Epithelial cell of esophagus (primary cell): ENCODE data around the gene IL17RB.

Experiments
- DNase-seq: peaks from one replicate; pipeline ENCODE4 v3.0.0; 2010; ENCODE audit warnings: low read depth
- H3K4me3 ChIP-seq: 2 replicates; pipeline ENCODE4 v1.5.1; 2011; ENCODE audit warnings: mild to moderate bottlenecking, low read length, control low read depth
- CTCF ChIP-seq: IDR thresholded peaks from 2 replicates; pipeline ENCODE4 v1.5.1; 2011; ENCODE audit warnings: low read depth, mild to moderate bottlenecking, low read length, control low read depth, inconsistent platforms; ENCODE audit not compliant: insufficient read depth; ENCODE audit errors: missing control alignments

IL17RB gene

GRCh38 chr3:53837331-53837730, 9.0 kb upstream of the IL17RB start:
- no peak for TF ChIP-seq CTCF
- H3K4me3 ChIP-seq: no peak overlapping the region
- DNase-seq: no peak

GRCh38 chr3:53841296-53841695, 5.1 kb upstream of the IL17RB start:
- no peak for DNase-seq
- no peak for TF ChIP-seq CTCF

GRCh38 chr3:53842436-53843194, 3.8 kb upstream of the IL17RB start:
- peak; percentile 29 for TF ChIP-seq CTCF
- DNase-seq: peak; percentile 7

More at GRCh38 chr3:53841296-53841695, 5.1 kb upstream of the IL17RB start:
- no peak overlapping the region for H3K4me3 ChIP-seq

GRCh38 chr3:53843195-53844177, 2.9 kb upstream of the IL17RB start:
- no peak for TF ChIP-seq CTCF
- no peak for DNase-seq
- no peak overlapping the region for H3K4me3 ChIP-seq

More at GRCh38 chr3:53842436-53843194, 3.8 kb upstream of the IL17RB start:
- no peak overlapping the region for H3K4me3 ChIP-seq

GRCh38 chr3:53844262-53845102, 1.9 kb upstream of the IL17RB start:
- H3K4me3 ChIP-seq: no peak overlapping the region
- DNase-seq: peak; percentile 4
- TF ChIP-seq CTCF: no peak

- peak overlapping the region; percentile 46 for H3K4me3 ChIP-seq
- peak; percentile 35 for TF ChIP-seq CTCF
- DNase-seq: peak; percentile 43
Observed at GRCh38 chr3:53845103-53845880, 1.1 kb upstream of the IL17RB start.
